H1 (cell line): ENCODE data around the gene VPS51. TPM values are rescaled to one million over a fixed set of nuclear protein-coding genes. Genes with fewer than 3 reads are reported as not detected.

Source experiments
- CTCF ChIA-PET: fragments of 300-600 bp; sonication (Branson Sonifier 250); formaldehyde crosslinking; loops from one replicate; lab custom pipeline; 2021; ENCODE audit not compliant: partially characterized antibody; lab: Charles Lee
- POLR2A ChIA-PET: fragments of 300-600 bp; sonication (Branson Sonifier 250); formaldehyde crosslinking; loops from one replicate; lab custom pipeline; 2021; ENCODE audit warnings: inconsistent platforms; ENCODE audit not compliant: partially characterized antibody; lab: Charles Lee
- DNase-seq, 2 experiments: peaks; one replicate each; pipeline versions ENCODE4 v3.0.0 to v3.0.0-alpha.2; 2010 to 2022; ENCODE audit warnings: low spot score in 2 of 2, low read depth in 1 of 2, mixed read lengths in 1 of 2
- FAIRE-seq: peaks from 2 replicates; lab custom pipeline; 2011; peaks lifted over from hg19 to GRCh38; lab: Jason Lieb, UNC
- H2AFZ ChIP-seq: 2 replicates; pipeline ENCODE4 v1.8.1; 2012; ENCODE audit warnings: low read length, inconsistent platforms
- H2AK5ac ChIP-seq: 2 replicates; pipeline ENCODE4 v1.6.1; 2013; ENCODE audit warnings: low read depth, low read length
- H2BK120ac ChIP-seq: replicated peaks from 2 replicates; pipeline ENCODE3; 2013; ENCODE audit warnings: low read depth, low read length, inconsistent platforms
- H2BK12ac ChIP-seq: 2 replicates; pipeline ENCODE4 v1.6.1; 2013; ENCODE audit warnings: low read depth, low read length
- H2BK15ac ChIP-seq: 2 replicates; pipeline ENCODE4 v1.6.1; 2013; ENCODE audit warnings: low read length
- H2BK20ac ChIP-seq: 2 replicates; pipeline ENCODE4 v1.6.1; 2013; ENCODE audit warnings: low read length
- H2BK5ac ChIP-seq: 2 replicates; pipeline ENCODE4 v1.6.1; 2013; ENCODE audit warnings: low read depth, low read length
- H3K14ac ChIP-seq: 2 replicates; pipeline ENCODE4 v1.6.1; 2013; ENCODE audit warnings: inconsistent platforms; ENCODE audit not compliant: insufficient read length
- H3K18ac ChIP-seq: 2 replicates; pipeline ENCODE4 v1.6.1; 2013; ENCODE audit warnings: low read length; ENCODE audit errors: extremely low read depth
- H3K23ac ChIP-seq: 2 replicates; pipeline ENCODE4 v1.6.1; 2013; ENCODE audit warnings: inconsistent platforms; ENCODE audit not compliant: insufficient read length
- H3K23me2 ChIP-seq: 2 replicates; pipeline ENCODE4 v1.6.1; 2013; ENCODE audit warnings: low read depth, low read length
- H3K27ac ChIP-seq: 2 replicates; pipeline ENCODE4 v1.6.1; 2011; ENCODE audit warnings: low read depth, low read length, inconsistent platforms
- H3K27me3 ChIP-seq, 4 experiments: replicated peaks in 1 of 4; 1 replicate in 1 of 4; 2 replicates in 3 of 4; pipeline versions ENCODE4 v1.6.1 to v1.8.1; 2011 to 2013; ENCODE audit warnings: low read length in 3 of 4, mild to moderate bottlenecking in 3 of 4, inconsistent platforms in 2 of 4, mixed read lengths in 2 of 4, moderate library complexity in 1 of 4; ENCODE audit not compliant: control insufficient read depth in 3 of 4, insufficient read depth in 3 of 4; ENCODE audit errors: extremely low read depth in 1 of 4
- H3K36me3 ChIP-seq, 4 experiments: 2 replicates each; pipeline versions ENCODE4 v1.6.1 to v1.8.1; 2011 to 2013; ENCODE audit warnings: mild to moderate bottlenecking in 4 of 4, low read length in 3 of 4, moderate library complexity in 2 of 4, control low read depth in 1 of 4, inconsistent platforms in 1 of 4; ENCODE audit not compliant: insufficient read depth in 4 of 4, control insufficient read depth in 2 of 4
- H3K4ac ChIP-seq: replicated peaks from 2 replicates; pipeline ENCODE3; 2013; ENCODE audit warnings: low read length, low read depth, mixed read lengths, inconsistent platforms; ENCODE audit not compliant: insufficient read length
- H3K4me1 ChIP-seq, 4 experiments: replicated peaks in 1 of 4; 1 replicate in 1 of 4; 2 replicates in 3 of 4; pipeline versions ENCODE4 v1.6.1 to v1.8.1; 2011 to 2013; ENCODE audit warnings: low read length in 3 of 4, inconsistent platforms in 2 of 4, mixed read lengths in 1 of 4; ENCODE audit not compliant: insufficient read depth in 4 of 4, control insufficient read depth in 3 of 4
- H3K4me2 ChIP-seq, 2 experiments: 2 replicates each; pipeline versions ENCODE4 v1.6.1 to v1.8.1; 2011 to 2013; ENCODE audit warnings: low read depth in 2 of 2, low read length in 2 of 2, control low read depth in 1 of 2, inconsistent platforms in 1 of 2, mild to moderate bottlenecking in 1 of 2; ENCODE audit not compliant: insufficient read depth in 1 of 2
- H3K4me3 ChIP-seq, 4 experiments: fragments of 200-600, 300-600 bp in 1 of 4; sonication (generic), shearing (Covaris generic), sonication (Bioruptor Twin) in 1 of 4; 2 replicates each; pipeline versions ENCODE4 v1.5.1 to v1.8.1; 2011 to 2016; ENCODE audit warnings: low read length in 4 of 4, low read depth in 3 of 4, control low read depth in 2 of 4, inconsistent platforms in 2 of 4, mild to moderate bottlenecking in 2 of 4, mixed read lengths in 1 of 4, moderate library complexity in 1 of 4; ENCODE audit not compliant: insufficient read depth in 2 of 4; ENCODE audit errors: extremely low read depth in 1 of 4
- H3K56ac ChIP-seq: replicated peaks from 2 replicates; pipeline ENCODE3; 2013; ENCODE audit warnings: low read depth, mild to moderate bottlenecking, mixed read lengths, low read length, inconsistent platforms; ENCODE audit not compliant: insufficient read length
- H3K79me1 ChIP-seq: 2 replicates; pipeline ENCODE4 v1.6.1; 2013; ENCODE audit warnings: low read depth, low read length, control low read depth
- H3K79me2 ChIP-seq, 2 experiments: 2 replicates each; pipeline versions ENCODE4 v1.6.1 to v1.8.1; 2012 to 2013; ENCODE audit warnings: low read length in 2 of 2, mild to moderate bottlenecking in 2 of 2, inconsistent platforms in 1 of 2; ENCODE audit not compliant: insufficient read depth in 2 of 2, control insufficient read depth in 1 of 2
- H3K9ac ChIP-seq, 4 experiments: replicated peaks in 1 of 4; 1 replicate in 1 of 4; 2 replicates in 3 of 4; pipeline versions ENCODE4 v1.6.1 to v1.8.1; 2011 to 2013; ENCODE audit warnings: low read depth in 3 of 4, low read length in 3 of 4, control low read depth in 2 of 4, mild to moderate bottlenecking in 2 of 4, moderate library complexity in 2 of 4, inconsistent platforms in 1 of 4; ENCODE audit errors: extremely low read depth in 1 of 4
- H3K9me3 ChIP-seq, 2 experiments: 2 replicates each; pipeline versions ENCODE4 v1.6.1 to v1.8.1; 2012 to 2013; ENCODE audit warnings: mild to moderate bottlenecking in 2 of 2, moderate library complexity in 2 of 2, control low read depth in 1 of 2, inconsistent platforms in 1 of 2, low read depth in 1 of 2, low read length in 1 of 2, mixed read lengths in 1 of 2; ENCODE audit not compliant: insufficient read depth in 2 of 2
- H4K20me1 ChIP-seq, 2 experiments: replicated peaks in 1 of 2; 2 replicates each; pipeline versions ENCODE3 to v1.8.1; 2011 to 2013; ENCODE audit warnings: inconsistent platforms in 2 of 2, low read length in 2 of 2, mild to moderate bottlenecking in 1 of 2; ENCODE audit not compliant: insufficient read depth in 2 of 2, control insufficient read depth in 1 of 2
- H4K5ac ChIP-seq: 2 replicates; pipeline ENCODE4 v1.6.1; 2013; ENCODE audit warnings: low read length, low read depth, mixed read lengths, inconsistent platforms; ENCODE audit not compliant: insufficient read length
- H4K8ac ChIP-seq: 2 replicates; pipeline ENCODE4 v1.8.0; 2013; ENCODE audit warnings: mild to moderate bottlenecking, moderate library complexity, low read length, inconsistent platforms; ENCODE audit not compliant: insufficient read depth; ENCODE audit errors: extremely low read depth
- H4K91ac ChIP-seq: replicated peaks from 2 replicates; pipeline ENCODE3; 2013; ENCODE audit warnings: low read length, mixed read lengths, inconsistent platforms; ENCODE audit not compliant: insufficient read length
- ATF3 ChIP-seq: IDR thresholded peaks from 2 replicates; pipeline ENCODE4 v1.6.1; 2011; ENCODE audit warnings: low read depth, mild to moderate bottlenecking, low read length; ENCODE audit not compliant: insufficient read depth
- WGBS, 2 experiments: shearing (Covaris generic) in 1 of 2; methylation state at CpG; one replicate each; pipeline versions ENCODE4 v1.1.6 to v1.1.7; 2013 to 2015; ENCODE audit warnings: low lambda C conversion rate in 2 of 2, mixed read lengths in 2 of 2, inconsistent platforms in 1 of 2, low coverage in 1 of 2, missing lambda C conversion rate in 1 of 2; ENCODE audit not compliant: insufficient replicate concordance in 2 of 2, insufficient coverage in 1 of 2, insufficient read length in 1 of 2; ENCODE audit errors: extremely low coverage in 1 of 2, missing lambda C conversion rate in 1 of 2; 5-methylcytosine and 5-hydroxymethylcytosine counted together
- polyA plus RNA-seq, 7 experiments: library from polyadenylated mRNA; depleted of rRNA in 3 of 7; stranded (reverse) in 5 of 7; unstranded in 2 of 7; fragments of >200 nt in 5 of 7; fragments of 200-250 nt in 2 of 7; gene quantifications; 1 replicate in 5 of 7; 2 replicates in 1 of 7; 4 replicates in 1 of 7; pipeline versions ENCODE4 v1.2.1 to v1.2.3, GENCODE V29; 2011 to 2013; ENCODE audit warnings: missing spikeins in 2 of 7, mixed read lengths in 2 of 7
- total RNA-seq: library from RNA; stranded (reverse); fragmentation: NEBNext Ultra II Directional; extraction: Animal tissue kit (Norgen Biotek cat#: 25700); gene quantifications from 2 replicates; pipeline ENCODE4 v1.2.1, GENCODE V29; 2021

VPS51 gene
- total and polyA plus RNA-seq, 2 of the 8 experiments (the other 6 are each of a cell fraction or from before 2014, with no cell fraction given): 97.4 to 142 TPM

GRCh38 chr11:65125197-65126056 lies 29.4 kb downstream of the VPS51 start:
- no peak overlapping the region for H2BK5ac ChIP-seq
- H3K27me3 ChIP-seq: no peaks in the 10 kb centered on the region
- H3K4me3 ChIP-seq: no peak overlapping the region
- POLR2A ChIA-PET: interaction anchor here (1.3 to 15.8 kb wide), 4 partner anchors 10 to 61 kb away, joined by 3 to 305 read pairs (median 20); partner anchors contain the start of genes FAU, MRPL49, SYVN1 and TM7SF2
- no peak overlapping the region for H3K23ac ChIP-seq
- H4K8ac ChIP-seq: no peak overlapping the region
- no peaks in the 10 kb centered on the region for H3K9me3 ChIP-seq
- H4K20me1 ChIP-seq: peaks cover 0 to 9% of the 10 kb centered on the region in 2 experiments
- no peak overlapping the region for H3K56ac ChIP-seq
- peaks cover 9% of the 10 kb centered on the region for H3K79me1 ChIP-seq
- TF ChIP-seq ATF3: no peak
- H2BK20ac ChIP-seq: no peak overlapping the region
- H3K14ac ChIP-seq: no peak overlapping the region
- no peak overlapping the region for H4K5ac ChIP-seq
- H2AK5ac ChIP-seq: no peak overlapping the region
- no peak overlapping the region for H3K9ac ChIP-seq
- no peak overlapping the region for H2BK120ac ChIP-seq
- no peak overlapping the region for H2BK12ac ChIP-seq
- H4K91ac ChIP-seq: no peak overlapping the region
- CTCF ChIA-PET: interaction anchor here (1.1 to 9.5 kb wide), 2 partner anchors 14 to 50 kb away, joined by 4 to 71 read pairs; partner anchors contain the start of gene TM7SF2
- peaks cover 6 to 32% of the 10 kb centered on the region in 2 experiments for H3K79me2 ChIP-seq
- 92% methylated on average over 12 of the region's 12 CpGs; no CpG with 5 or more reads in 1 of the 2 experiments for WGBS, 2 experiments
- H3K4me1 ChIP-seq: peaks cover 0 to 6% (median 1%) of the 10 kb centered on the region in 4 experiments; a peak in 4 of 7 replicates
- H3K23me2 ChIP-seq: peaks cover 3% of the 10 kb centered on the region; the same call in 1 of the 2 replicates
- no peak overlapping the region for H2BK15ac ChIP-seq
- no peak overlapping the region for H3K4me2 ChIP-seq
- peaks cover 18 to 58% (median 49%) of the 10 kb centered on the region in 4 experiments for H3K36me3 ChIP-seq
- no peak overlapping the region for H3K27ac ChIP-seq
- no peak overlapping the region for H3K18ac ChIP-seq
- FAIRE-seq (no peak), DNase-seq (no peak)
- no peak overlapping the region for H2AFZ ChIP-seq
- H3K4ac ChIP-seq: no peak overlapping the region
